Measurements from ENCODE around the gene OXNAD1.

The OXNAD1 gene

GRCh38 chr3:16264174-16264707 is 771 bp upstream of the OXNAD1 start:
- Histone ChIP-seq H3K27me3 (ENCODE audit: insufficient read depth, low read length, poor library complexity, severe bottlenecking) (no peaks in the 10 kb centered on the region), H3K9me3 (ENCODE audit: insufficient read depth, low read depth, low read length) (no peaks in the 10 kb centered on the region), H3K4me1 (ENCODE audit: insufficient read depth, low read length, poor library complexity, severe bottlenecking) (peaks cover 49% of the 10 kb centered on the region), H3K4me2 (ENCODE audit: low read depth, low read length, poor library complexity, severe bottlenecking) (peak overlapping the region; percentile 97), H4K20me1 (ENCODE audit: insufficient read depth, low read length, poor library complexity, severe bottlenecking) (peaks cover 10% of the 10 kb centered on the region), H3K9me2 (replicated peaks; ENCODE audit: low read depth, low read length) (no peaks in the 10 kb centered on the region), H2AFZ (ENCODE audit: low read length) (peak overlapping the region; percentile 81), H3K9ac (ENCODE audit: low read depth, low read length, poor library complexity, severe bottlenecking) (peak overlapping the region; percentile 82), H3K36me3 (ENCODE audit: insufficient read depth, low read length) (peaks cover 6% of the 10 kb centered on the region; the same call in 1 of the 2 replicates), H3F3A (ENCODE audit: low read depth) (no peaks in the 10 kb centered on the region), H3K79me2 (ENCODE audit: insufficient read depth, low read length) (peaks cover 60% of the 10 kb centered on the region), H3K4me3 (ENCODE audit: low read length, poor library complexity, severe bottlenecking) (peak overlapping the region; percentile 80)
- TF ChIP-seq EZH2phosphoT487 (IDR thresholded peaks at IDR 0.05; ENCODE audit: borderline replicate concordance): no peak
- TF ChIP-seq CTCF (conservative IDR thresholded peaks at IDR 0.05; ENCODE audit: low read length): no peak

- peak overlapping the region; percentile 76 for H3K9ac ChIP-seq (ENCODE audit: low read depth, low read length, poor library complexity, severe bottlenecking)
- no peak for TF ChIP-seq EZH2phosphoT487 (IDR thresholded peaks at IDR 0.05; ENCODE audit: borderline replicate concordance)
- TF ChIP-seq CTCF (conservative IDR thresholded peaks at IDR 0.05; ENCODE audit: low read length): no peak
- H4K20me1 ChIP-seq (ENCODE audit: insufficient read depth, low read length, poor library complexity, severe bottlenecking): peaks cover 10% of the 10 kb centered on the region
- no peaks in the 10 kb centered on the region for H3K9me3 ChIP-seq (ENCODE audit: insufficient read depth, low read depth, low read length)
- H2AFZ ChIP-seq (ENCODE audit: low read length): peak overlapping the region; percentile 77
- peak overlapping the region; percentile 80 for H3K4me3 ChIP-seq (ENCODE audit: low read length, poor library complexity, severe bottlenecking)
- H3K4me1 ChIP-seq (ENCODE audit: insufficient read depth, low read length, poor library complexity, severe bottlenecking): peaks cover 50% of the 10 kb centered on the region
- H3F3A ChIP-seq (ENCODE audit: low read depth): no peaks in the 10 kb centered on the region
- no peaks in the 10 kb centered on the region for H3K36me3 ChIP-seq (ENCODE audit: insufficient read depth, low read length)
- H3K4me2 ChIP-seq (ENCODE audit: low read depth, low read length, poor library complexity, severe bottlenecking): peak overlapping the region; percentile 88
- H3K79me2 ChIP-seq (ENCODE audit: insufficient read depth, low read length): peaks cover 64% of the 10 kb centered on the region
- no peaks in the 10 kb centered on the region for H3K27me3 ChIP-seq (ENCODE audit: insufficient read depth, low read length, poor library complexity, severe bottlenecking)
- H3K9me2 ChIP-seq (replicated peaks; ENCODE audit: low read depth, low read length): no peaks in the 10 kb centered on the region
These were observed 409 bp downstream of the OXNAD1 start for GRCh38 chr3:16265455-16265786.

GRCh38 chr3:16266714-16267113 is 1.7 kb downstream of the OXNAD1 start:
- no peaks in the 10 kb centered on the region for H3K9me3 ChIP-seq (ENCODE audit: insufficient read depth, low read depth, low read length)
- peaks cover 7% of the 10 kb centered on the region; the same call in 1 of the 2 replicates for H3K36me3 ChIP-seq (ENCODE audit: insufficient read depth, low read length)
- peaks cover 50% of the 10 kb centered on the region for H3K4me1 ChIP-seq (ENCODE audit: insufficient read depth, low read length, poor library complexity, severe bottlenecking)
- H2AFZ ChIP-seq (ENCODE audit: low read length): no peak overlapping the region
- H3K27me3 ChIP-seq (ENCODE audit: insufficient read depth, low read length, poor library complexity, severe bottlenecking): no peaks in the 10 kb centered on the region
- peaks cover 10% of the 10 kb centered on the region for H4K20me1 ChIP-seq (ENCODE audit: insufficient read depth, low read length, poor library complexity, severe bottlenecking)
- H3K9me2 ChIP-seq (replicated peaks; ENCODE audit: low read depth, low read length): no peaks in the 10 kb centered on the region
- peak overlapping the region; percentile 88 for H3K4me2 ChIP-seq (ENCODE audit: low read depth, low read length, poor library complexity, severe bottlenecking)
- H3K4me3 ChIP-seq (ENCODE audit: low read length, poor library complexity, severe bottlenecking): peak overlapping the region; percentile 80
- TF ChIP-seq CTCF (conservative IDR thresholded peaks at IDR 0.05; ENCODE audit: low read length): no peak
- TF ChIP-seq EZH2phosphoT487 (IDR thresholded peaks at IDR 0.05; ENCODE audit: borderline replicate concordance): no peak
- H3K9ac ChIP-seq (ENCODE audit: low read depth, low read length, poor library complexity, severe bottlenecking): peak overlapping the region; percentile 76
- peaks cover 64% of the 10 kb centered on the region for H3K79me2 ChIP-seq (ENCODE audit: insufficient read depth, low read length)
- H3F3A ChIP-seq (ENCODE audit: low read depth): no peaks in the 10 kb centered on the region
